ENCODE data around the gene VPS18.
"Not testable (repeated sequence)": the region's sequence is repeated elsewhere in the genome, so short reads cannot be mapped to it uniquely, and the experiment has no call there.

Gene VPS18

GRCh38 chr15:40893733-40894680 is at the start of gene VPS18:
Gene VPS18, plus strand, starts transcription at chr15:40894450. Its CDS starts 319 bp downstream, at chr15:40894769.
- peak; percentile 89 to 95 (median 94) for DNase-seq

DNA sequence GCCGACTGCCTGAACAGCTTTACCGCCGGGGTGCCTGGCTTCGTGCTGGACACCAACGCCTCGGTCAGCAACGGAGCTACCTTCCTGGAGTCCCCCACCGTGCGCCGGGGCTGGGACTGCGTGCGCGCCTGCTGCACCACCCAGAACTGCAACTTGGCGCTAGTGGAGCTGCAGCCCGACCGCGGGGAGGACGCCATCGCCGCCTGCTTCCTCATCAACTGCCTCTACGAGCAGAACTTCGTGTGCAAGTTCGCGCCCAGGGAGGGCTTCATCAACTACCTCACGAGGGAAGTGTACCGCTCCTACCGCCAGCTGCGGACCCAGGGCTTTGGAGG is 49.6 kb upstream of the VPS18 start:
- DNase-seq: peak in 1 of 3 experiments; percentile 66

DNA sequence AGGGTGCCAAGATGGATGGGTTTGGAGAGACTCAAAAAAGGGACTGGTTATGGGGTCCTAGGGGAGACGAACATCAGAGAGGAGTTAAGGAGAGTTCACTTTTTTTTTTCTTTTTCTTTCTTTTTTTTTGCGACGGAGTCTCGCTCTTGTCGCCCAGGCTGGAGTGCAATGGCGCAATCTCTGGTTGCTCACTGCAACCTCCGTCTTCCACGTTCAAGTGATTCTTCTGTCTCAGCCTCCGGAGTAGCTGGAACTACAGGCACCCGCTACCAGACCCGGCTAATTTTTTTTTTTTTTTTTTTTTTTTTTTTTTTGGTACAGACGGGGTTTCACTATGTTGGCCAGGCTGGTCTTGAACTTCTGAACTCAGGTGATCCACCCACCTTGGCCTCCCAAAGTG is 49.2 kb upstream of the VPS18 start:
- no peak for DNase-seq

DNA sequence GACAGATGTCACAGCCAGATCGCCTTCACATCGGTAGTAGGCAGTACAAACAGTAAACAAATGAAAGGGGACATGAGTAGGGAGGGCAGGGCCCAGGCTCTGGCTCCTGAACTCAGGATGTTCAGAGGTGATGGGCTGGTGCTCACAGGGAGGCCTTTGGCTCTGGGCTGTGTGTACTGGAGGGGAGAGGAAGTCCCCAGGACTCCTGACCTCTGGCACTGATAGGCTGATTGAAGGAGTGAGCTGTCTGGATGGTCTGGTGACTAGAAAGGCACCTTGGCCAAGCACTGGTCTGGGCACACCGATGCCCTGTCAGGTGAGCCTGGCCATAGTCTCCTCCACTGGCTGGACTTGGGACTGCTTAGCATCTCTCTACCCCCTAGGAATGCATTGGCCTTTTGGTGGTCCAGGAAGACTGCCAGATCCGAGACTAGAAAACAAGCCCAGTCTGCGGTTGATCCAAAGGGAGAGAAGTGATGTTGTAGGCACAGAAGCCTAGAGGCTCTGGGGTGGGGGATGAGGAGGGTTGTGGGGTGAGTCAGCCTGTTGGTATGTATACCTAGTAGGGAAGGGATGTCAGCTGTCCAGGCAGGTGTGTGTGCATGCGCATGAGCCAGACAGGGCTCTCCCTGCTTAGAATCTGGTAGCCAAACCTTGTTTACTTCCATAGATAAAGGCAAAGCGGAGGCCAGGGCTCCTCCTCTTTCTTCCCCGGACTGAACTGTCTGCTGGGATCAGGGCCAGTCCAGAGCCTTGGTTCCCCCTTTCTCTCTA is 48.6 kb upstream of the VPS18 start:
- DNase-seq: peak in 2 of 3 experiments; percentile 18 to 19

DNA sequence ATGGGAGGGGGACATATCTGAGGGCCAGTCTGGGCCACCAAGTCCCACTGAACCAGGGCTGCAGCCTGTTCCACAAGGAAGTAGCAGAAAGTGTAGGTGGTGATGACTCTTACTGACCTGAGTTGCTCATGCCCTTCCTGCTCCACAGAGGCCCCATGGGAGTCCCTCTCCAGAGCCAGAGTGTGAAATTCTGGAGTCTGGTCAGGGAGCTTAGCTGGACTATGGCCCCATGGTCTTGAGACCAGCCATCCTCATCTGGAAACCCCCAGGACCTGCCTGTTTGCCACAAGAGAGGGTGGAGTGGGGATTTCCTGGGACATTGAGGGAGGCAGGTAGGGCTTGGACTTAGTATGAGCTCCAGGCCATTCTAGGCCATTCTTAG is 47.4 kb upstream of the VPS18 start:
- no peak for DNase-seq

DNA sequence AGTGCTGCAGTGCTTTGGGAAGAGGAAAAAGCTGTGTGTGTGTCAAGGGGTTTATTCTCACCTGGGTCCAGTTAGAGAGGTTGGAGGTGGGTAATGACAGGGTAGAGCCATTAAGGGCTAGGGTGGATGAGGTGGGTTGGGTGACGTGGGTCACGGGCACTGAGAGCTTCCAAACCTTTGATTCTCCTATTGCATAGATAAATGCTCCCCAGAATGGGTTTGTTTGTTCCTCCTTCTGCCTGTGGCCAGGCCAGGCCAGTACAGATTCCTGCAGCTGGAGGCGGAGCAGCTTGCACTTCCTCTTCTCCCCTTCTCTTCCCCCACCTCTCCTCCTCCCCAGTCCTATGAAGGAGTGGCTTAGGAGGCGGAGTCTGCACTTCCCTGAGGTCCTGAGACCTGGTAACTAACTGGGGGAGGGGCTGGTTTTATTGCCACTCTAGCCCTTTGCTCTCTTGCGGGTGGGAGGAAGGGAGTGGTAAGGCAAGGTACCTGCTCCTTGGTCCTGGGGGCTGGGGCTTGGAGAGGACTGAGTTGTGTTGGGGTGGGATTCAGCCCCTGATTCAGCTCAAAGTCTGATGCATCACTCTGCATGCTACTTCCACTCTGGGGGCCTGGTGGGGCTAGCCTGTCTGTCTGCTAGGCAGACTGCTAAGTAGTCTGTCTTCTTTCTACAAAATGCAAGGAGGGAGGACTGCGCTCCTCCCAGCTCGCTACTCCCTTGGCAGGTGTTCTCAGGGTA is 46.9 kb upstream of the VPS18 start:
- DNase-seq: peak; percentile 49 to 75 (median 63)

GRCh38 chr15:40850576-40851112 is 43.6 kb upstream of the VPS18 start:
- no peak for DNase-seq

DNA sequence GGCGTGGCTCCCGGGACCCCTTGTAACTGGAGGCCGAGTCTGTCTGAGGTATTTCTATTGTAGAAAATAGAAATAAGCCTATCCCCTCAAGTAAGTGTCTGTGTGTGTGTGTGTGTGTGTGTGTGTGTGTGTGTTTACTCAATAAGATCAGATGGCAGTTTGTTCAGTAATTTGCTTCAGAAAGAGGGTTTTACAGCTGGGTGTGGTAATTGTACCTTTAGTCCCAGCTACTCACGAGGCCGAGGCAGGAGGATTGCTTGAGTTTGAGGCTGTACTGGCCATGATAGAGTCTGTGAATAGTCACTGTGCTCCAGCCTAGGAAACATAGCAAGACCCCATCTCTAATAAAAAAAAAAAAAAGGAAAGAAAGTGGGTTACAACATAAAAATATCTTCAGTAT is 41.7 kb upstream of the VPS18 start:
- no peak for DNase-seq

DNA sequence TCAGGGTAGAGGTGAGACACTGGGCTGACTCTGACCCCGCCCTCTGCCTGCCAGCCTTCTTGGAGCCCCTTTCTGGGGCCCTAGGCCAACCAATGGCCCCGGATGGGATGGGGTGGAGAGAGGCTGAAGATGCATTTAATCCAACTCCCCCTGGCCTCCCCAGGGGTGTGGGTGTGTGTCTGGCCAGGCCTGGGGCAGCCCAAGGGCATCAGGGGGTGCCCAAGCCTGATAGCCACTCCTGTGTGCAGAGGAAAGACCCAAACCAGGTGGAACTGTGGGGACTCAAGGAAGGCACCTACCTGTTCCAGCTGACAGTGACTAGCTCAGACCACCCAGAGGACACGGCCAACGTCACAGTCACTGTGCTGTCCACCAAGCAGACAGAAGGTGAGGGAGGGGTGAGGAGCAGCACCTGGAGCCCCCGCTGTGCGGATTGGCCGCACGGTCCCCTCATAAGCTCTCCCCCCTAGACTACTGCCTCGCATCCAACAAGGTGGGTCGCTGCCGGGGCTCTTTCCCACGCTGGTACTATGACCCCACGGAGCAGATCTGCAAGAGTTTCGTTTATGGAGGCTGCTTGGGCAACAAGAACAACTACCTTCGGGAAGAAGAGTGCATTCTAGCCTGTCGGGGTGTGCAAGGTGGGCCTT is 40.9 kb upstream of the VPS18 start:
- no peak for DNase-seq

GRCh38 chr15:40854161-40854560 is 40.1 kb upstream of the VPS18 start:
- no peak for DNase-seq

DNA sequence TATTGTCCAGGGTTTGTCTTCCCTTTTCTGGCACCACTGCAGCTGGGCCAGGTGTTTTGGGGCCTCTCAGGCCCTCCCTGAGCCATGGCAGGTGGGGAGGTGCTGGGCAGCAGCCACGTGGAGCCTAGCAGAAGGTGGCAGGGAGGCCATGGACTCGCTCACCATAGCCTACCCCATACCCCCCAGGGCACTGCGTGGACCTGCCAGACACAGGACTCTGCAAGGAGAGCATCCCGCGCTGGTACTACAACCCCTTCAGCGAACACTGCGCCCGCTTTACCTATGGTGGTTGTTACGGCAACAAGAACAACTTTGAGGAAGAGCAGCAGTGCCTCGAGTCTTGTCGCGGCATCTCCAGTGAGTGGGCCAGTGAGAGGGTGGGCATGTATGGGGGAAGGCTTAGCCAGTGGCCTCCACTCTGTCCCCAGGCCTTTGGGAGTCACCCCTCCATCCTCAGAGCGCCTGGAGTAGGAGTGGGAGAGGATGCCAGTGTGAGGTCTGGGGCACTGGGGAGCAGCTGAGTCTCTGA is 38.5 kb upstream of the VPS18 start:
- no peak for DNase-seq

GRCh38 chr15:40856746-40857145 is 37.5 kb upstream of the VPS18 start:
- no peak for DNase-seq

DNA sequence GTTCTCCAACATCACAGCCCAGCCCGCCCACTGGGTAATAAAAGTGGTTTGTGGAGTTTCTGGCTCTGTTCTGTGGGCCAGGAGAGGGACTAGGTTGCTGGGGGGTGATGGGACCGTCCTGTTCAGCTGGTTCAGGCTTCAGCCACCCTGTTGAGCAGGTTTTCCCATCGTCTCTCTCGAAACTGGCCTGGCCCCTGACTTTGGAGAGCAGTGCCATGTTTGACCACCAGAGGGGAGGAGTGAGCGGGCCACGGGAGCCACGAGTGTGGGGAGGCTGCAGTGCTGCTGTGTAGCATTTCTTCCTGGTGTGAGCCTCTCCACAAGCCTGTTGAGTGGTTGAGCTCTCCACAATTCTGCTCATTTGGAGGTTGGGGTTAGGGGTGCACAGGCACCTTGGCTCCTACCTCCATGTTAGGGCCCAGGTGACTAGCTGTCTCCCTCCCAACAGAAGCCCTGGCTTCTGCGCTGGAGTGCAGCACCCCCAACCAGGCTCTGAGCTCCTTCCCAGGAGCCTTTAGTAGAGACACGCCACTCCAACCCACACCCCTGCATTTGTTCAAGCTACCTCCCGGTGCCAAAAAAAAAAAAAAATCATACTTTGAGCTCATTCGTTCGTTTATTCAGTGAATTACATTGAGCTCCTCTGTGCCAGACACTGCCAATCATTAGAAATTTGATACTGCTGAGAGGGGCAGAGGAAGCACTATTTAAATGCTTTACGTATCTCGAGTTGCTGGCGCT is 36.5 kb upstream of the VPS18 start:
- DNase-seq: peak; percentile 38 to 70 (median 50)

DNA sequence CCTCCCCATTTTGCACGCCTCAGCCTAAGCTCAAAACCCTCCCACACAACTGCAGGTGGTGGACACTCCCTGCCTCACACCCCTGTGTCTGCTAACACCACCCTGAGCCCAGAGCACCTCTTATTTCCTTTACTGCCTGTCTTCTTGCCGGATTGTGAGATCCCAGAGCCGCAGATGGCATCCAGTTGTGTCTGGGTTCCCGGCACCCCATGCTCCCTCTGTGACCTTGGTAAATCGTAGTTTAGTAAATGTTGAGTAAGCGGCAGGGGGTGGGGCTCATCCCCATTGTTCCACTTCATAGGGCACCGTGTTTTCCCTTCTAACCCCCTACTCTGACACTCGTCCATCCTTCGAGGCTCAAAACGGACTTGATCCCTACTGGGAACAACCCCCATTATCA is 35.5 kb upstream of the VPS18 start:
- DNase-seq: no peak

DNA sequence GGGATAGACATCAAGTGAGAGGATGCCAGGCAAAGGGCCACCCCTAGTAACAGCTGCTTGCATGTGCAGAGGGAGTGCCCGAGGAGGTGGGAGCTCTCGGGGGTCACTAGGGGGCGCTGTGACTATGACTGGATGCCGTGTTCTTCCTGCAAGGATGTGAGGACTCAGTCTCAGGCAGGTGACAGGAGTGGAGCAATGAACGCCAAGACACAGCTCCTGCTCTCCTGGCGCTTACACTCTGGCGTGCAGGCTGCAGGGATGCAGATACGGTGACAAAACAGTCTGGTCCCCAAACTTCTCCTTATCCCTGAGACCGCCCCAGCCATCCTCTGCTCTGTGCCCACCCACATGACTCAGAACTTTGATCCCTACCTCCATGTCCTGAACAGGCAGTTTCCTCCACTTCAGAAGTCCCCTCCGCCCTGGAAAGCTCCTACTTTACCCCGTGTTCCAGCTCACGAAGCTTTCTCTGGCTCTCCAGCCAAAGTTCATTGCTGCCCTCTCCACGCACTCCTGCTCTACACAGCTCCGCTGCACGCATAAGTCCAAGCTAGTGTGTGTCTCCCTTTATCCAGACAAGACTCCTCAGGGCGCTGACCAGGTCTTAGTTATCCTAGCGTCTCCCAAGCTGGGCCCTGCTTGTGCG is 34.9 kb upstream of the VPS18 start:
- peak; percentile 25 to 58 (median 27) for DNase-seq

- not testable (repeated sequence) for DNase-seq
These were observed 33.1 kb upstream of the VPS18 start for GRCh38 chr15:40861147-40861546.

GRCh38 chr15:40863660-40864270 is 30.5 kb upstream of the VPS18 start:
- DNase-seq: peak in 1 of 3 experiments; percentile 1

DNA sequence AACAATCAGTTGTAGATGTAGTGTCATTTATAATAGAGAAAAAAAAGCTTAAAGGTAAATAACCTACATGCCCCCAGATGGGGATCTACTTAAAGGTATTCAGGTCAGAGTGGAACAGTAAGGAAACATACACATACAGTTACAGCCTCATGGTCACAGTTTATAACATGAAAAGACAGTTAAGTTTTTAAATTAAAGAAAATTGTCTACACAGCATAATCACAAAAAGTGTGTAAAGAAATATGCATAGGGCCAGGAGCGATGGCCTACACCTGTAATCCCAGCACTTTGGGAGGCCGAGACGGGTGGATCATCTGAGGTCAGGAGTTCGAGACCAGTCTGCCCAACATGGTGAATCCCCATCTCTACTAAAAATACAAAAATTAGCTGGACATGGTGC is 27.1 kb upstream of the VPS18 start:
- DNase-seq: no peak

DNA sequence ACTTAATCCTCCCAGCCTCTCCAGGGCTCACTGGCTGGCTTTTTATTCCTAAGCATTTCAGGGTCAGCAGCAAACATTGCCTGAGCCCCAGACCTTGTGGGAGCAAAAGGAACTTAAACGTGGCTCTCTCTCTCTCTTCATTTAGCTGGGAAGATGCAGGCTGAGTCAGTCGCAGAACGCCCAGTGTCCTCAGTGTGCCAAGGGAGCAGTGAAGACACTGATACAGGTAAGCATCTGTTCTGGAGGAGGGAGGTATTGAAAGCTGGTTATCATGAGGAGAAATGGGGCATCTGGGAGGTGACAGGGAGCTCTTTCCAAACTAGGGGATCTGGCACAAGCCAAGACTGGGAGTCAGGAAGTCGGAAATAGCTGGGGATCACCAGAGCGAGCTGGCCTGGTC is 24.6 kb upstream of the VPS18 start:
- DNase-seq: no peak

DNA sequence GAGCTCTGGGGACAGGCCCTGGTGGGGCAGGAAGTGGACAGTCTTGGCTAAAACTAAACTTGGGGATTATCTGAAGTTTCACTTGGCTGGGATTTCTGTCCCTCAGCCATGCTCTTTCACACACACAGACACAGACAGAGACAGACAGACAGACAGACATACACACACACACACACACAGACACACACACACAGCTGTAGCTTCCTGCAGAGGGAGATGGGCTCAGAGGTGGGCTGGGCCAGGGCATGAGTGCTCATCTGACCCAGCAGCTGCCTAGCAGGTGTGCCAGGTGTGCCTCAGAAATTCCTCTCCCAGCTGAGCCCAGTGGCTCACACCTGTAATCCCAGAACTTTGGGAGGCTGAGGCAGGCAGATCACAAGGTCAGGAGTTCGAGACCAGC is 23.5 kb upstream of the VPS18 start:
- DNase-seq: no peak
